Skin of body (tissue), 2 donors: ENCODE results near the gene CHRND. TPM values are rescaled to one million over a fixed set of nuclear protein-coding genes. Genes with fewer than 3 reads are reported as not detected.
"Not testable (repeated sequence)": the region's sequence is repeated elsewhere in the genome, so short reads cannot be mapped to it uniquely, and the experiment has no call there.

Source experiments
- DNase-seq: peaks from one replicate; lab custom pipeline; 2025; lab: John Stamatoyannopoulos, UW
- total RNA-seq: library from RNA; depleted of rRNA; stranded (reverse); fragments of >200 nt; gene quantifications from one replicate; pipeline ENCODE4 v1.2.3, GENCODE V29; 2014

Gene CHRND
- total RNA-seq, 1 donor from 2014 or later, result 2.4 TPM

- DNase-seq, result not testable (repeated sequence)
Observed at GRCh38 chr2:232570481-232570880, 44.5 kb downstream of the CHRND start.

GRCh38 chr2:232571026-232571474 is 45.1 kb downstream of the CHRND start:
- no peak for DNase-seq

GRCh38 chr2:232573042-232573441 is 47.1 kb downstream of the CHRND start:
- no peak for DNase-seq

DNA sequence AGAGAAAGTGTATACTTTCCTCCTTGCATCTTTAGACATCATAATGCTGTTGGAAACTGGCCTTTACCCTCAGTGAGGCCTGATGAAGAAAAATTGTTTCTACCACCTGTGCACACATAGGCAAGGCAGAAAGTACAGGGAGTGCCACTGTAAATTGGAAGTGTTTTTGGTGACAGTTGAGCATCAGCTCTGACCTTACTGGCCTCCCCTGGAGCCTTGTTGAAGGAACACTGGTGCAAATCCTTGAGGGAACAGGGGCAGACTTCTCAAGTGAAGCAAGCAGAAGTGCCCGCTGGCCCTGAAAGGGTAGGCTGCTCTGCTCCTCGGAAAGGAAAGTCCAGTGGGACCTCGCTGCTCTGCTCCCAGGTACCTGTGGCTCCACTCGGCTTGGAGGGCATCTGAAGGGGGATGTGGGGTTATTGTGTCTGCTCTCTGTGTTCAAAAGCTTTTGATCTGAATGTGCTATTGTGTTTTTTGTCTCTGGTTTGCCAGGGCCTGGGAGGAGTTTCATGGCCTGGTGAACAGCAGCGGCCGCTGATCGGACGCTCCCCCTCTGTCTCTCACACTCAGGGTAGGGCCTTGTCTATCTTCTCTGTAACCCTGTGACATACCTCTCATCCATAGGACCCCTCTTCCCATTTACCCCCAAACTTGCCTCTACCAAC is 47.9 kb downstream of the CHRND start:
- no peak for DNase-seq

DNA sequence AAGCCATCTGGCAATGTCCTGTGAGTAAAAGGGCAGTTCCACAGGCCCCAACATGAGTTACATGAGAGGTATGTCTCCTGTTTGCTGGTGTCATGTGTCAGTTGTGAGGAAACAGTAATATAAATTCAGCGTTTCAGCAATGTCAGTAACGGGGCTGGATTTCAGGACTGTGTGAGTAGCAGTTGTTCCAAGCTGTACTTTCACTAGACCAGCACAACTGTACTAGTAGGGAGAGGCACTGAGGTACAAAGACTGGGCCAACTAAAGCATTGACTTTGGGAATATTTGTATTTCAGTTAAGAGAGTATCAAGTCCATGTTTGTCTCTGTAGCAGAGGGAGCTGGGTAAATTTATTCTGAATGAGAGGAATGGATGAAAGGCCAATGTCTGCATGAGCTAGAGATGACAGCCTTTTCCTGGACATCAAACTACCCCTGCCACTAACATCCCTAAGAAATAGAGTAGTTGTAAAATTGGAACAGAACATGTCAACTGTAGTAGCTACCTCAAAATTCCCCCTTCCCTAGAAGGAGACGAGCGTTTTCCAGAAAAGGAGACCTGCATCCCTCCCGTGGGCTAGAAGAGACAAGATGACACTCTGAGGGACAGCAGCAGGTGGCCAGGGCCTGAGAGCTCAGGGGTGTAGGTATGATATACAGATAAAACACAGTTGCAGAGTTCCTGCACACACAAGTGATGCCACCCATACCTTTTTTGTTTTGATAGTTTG is 48.9 kb downstream of the CHRND start:
- DNase-seq, result no peak

DNA sequence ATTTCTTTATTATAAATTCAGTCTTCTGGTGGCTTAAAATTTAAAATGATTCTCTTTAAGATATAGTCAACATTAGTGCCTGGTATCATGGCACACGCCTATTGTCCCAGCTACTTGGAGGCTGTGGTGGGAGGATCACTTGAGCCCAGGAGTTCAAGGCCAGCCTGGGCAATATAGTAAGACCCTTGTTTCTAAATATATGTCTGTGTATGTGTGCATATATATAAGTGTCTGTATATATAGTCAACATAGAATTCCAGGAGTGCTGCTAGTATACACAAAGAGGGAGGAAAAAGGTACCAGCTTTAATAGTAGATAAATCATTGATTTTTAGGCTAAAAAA is 49.4 kb downstream of the CHRND start:
- DNase-seq, result no peak

- DNase-seq, result no peak
Observed at GRCh38 chr2:232576995-232577394, 51.0 kb downstream of the CHRND start.

DNA sequence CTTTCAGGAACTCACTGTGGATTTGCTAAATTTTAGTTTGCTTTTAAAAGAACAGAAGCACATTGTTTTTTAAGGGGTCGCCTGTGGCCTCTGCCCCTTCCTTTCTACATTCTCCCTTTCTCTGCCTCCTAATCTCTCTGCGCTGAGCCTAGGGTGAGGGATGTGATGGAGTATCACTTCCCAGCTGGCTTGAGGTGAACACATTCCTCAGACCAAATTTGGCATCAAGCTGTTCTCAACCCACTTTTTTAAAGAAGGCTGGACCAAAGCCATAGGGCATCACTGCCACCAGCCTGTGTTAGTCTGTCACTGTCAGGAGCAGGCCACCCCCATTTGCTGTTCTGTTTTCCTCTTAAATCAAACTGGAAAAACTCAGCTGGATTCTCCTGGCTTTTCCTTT is 51.9 kb downstream of the CHRND start:
- no peak for DNase-seq

GRCh38 chr2:232578626-232579025 is 52.7 kb downstream of the CHRND start:
- DNase-seq, result no peak

GRCh38 chr2:232580648-232580981 is 54.7 kb downstream of the CHRND start:
- no peak for DNase-seq

- no peak for DNase-seq
Observed at GRCh38 chr2:232581725-232582124, 55.8 kb downstream of the CHRND start.

DNA sequence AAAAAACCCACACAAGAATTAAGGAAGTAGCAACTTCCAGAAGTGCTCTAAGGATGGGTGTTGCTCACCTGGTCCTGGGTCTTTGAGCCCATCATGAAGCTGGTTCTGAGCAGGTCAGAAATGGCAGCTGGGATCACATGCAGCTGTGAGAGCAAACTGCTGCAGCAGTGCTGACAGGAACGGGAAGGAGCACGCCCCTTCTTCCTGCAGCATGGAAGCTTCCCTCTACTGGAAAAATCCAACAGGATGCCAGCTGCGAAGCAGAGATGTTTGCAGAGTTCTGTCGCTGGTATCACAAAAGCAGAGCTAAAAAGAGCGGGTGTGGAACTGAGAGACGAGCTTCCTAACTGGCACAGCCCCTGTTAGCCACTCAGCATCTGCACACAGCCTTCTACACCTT is 58.3 kb downstream of the CHRND start:
- DNase-seq, result no peak

Other genes starting within 250 kb of the CHRND start
- gene ALPP, start 147.4 kb upstream of the CHRND start, total RNA-seq, result not detected
- not detected for gene ALPG, start 119.3 kb upstream of the CHRND start, total RNA-seq
- gene ALPI, start 70.0 kb upstream of the CHRND start, total RNA-seq, result not detected
- gene ECEL1, start 38.3 kb upstream of the CHRND start, total RNA-seq, result 0.30 TPM
- gene PRSS56, start 5.8 kb upstream of the CHRND start, total RNA-seq, result not detected
- gene CHRNG, start 13.5 kb downstream of the CHRND start, total RNA-seq, result 1.6 TPM
- 5.1 TPM for gene TIGD1, start 24.4 kb downstream of the CHRND start, total RNA-seq
- gene EIF4E2, start 24.5 kb downstream of the CHRND start, total RNA-seq, result 50.6 TPM
- 2.7 TPM for gene EFHD1, start 107.4 kb downstream of the CHRND start, total RNA-seq
- 95.5 TPM for gene GIGYF2, start 171.2 kb downstream of the CHRND start, total RNA-seq